Ishikawa (cell line): ENCODE measurements around the gene LITAF.

Experiments used
- CEBPB ChIP-seq: IDR thresholded peaks from 2 replicates; pipeline ENCODE4 v1.6.1; 2012
- CREB1 ChIP-seq: IDR thresholded peaks from 2 replicates; pipeline ENCODE4 v1.6.1; 2012; ENCODE audit warnings: low read depth
- EGR1 ChIP-seq: IDR thresholded peaks from 2 replicates; pipeline ENCODE4 v1.6.1; 2012
- EP300 ChIP-seq: IDR thresholded peaks from 2 replicates; pipeline ENCODE4 v1.6.1; 2012; ENCODE audit warnings: borderline replicate concordance
- FOXM1 ChIP-seq: IDR thresholded peaks from 2 replicates; pipeline ENCODE4 v1.6.1; 2012; ENCODE audit warnings: low read depth, borderline replicate concordance
- NFIC ChIP-seq: IDR thresholded peaks from 2 replicates; pipeline ENCODE4 v1.6.1; 2012
- RAD21 ChIP-seq: IDR thresholded peaks from 2 replicates; pipeline ENCODE4 v1.6.1; 2012; ENCODE audit warnings: low read depth
- REST ChIP-seq: IDR thresholded peaks from 2 replicates; pipeline ENCODE4 v1.6.1; 2012; ENCODE audit warnings: low read depth, mild to moderate bottlenecking
- TAF1 ChIP-seq: IDR thresholded peaks from 2 replicates; pipeline ENCODE4 v1.6.1; 2012; ENCODE audit warnings: low read depth, mild to moderate bottlenecking
- TCF12 ChIP-seq: IDR thresholded peaks from 2 replicates; pipeline ENCODE4 v1.6.1; 2012; ENCODE audit warnings: low read depth
- TEAD4 ChIP-seq: IDR thresholded peaks from 2 replicates; pipeline ENCODE4 v1.6.1; 2012
- YY1 ChIP-seq: IDR thresholded peaks from 2 replicates; pipeline ENCODE4 v1.6.1; 2012; ENCODE audit warnings: low read depth
- ZBTB7A ChIP-seq: IDR thresholded peaks from 2 replicates; pipeline ENCODE4 v1.6.1; 2012; ENCODE audit warnings: low read depth
- TF ChIP-seq, protein P1 (sequence below): IDR thresholded peaks from 2 replicates; pipeline ENCODE4 v1.6.1; 2012
- TF ChIP-seq, protein P2 (sequence below): IDR thresholded peaks from 2 replicates; pipeline ENCODE4 v1.6.1; 2012

Gene LITAF

DNA sequence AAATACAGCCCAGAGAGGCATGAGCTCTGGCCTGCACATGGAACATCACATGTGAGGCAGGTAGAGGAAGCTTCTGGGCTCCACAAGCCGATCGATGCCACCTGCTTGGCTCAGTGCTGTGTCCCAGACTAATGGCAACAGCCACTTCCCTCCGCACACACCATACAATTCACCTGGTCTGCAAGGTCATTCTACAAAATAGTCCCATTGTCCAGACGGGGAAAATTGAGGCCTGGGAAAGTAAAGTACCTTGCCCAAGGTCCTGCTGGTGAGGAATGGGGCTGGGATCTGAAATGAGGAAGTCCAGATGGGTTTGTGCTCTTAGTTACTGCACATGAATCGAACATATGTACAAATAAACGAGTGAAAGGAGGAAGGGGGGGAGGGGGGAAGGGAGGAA lies 88.0 kb downstream of the LITAF start:
- no peak for TF ChIP-seq FOXM1
- TF ChIP-seq, protein P1, sequence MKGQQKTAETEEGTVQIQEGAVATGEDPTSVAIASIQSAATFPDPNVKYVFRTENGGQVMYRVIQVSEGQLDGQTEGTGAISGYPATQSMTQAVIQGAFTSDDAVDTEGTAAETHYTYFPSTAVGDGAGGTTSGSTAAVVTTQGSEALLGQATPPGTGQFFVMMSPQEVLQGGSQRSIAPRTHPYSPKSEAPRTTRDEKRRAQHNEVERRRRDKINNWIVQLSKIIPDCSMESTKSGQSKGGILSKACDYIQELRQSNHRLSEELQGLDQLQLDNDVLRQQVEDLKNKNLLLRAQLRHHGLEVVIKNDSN, result no peak
- no peak for TF ChIP-seq YY1
- TF ChIP-seq, protein P2, sequence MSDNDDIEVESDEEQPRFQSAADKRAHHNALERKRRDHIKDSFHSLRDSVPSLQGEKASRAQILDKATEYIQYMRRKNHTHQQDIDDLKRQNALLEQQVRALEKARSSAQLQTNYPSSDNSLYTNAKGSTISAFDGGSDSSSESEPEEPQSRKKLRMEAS, result no peak
- TF ChIP-seq TAF1, result no peak
- no peak for TF ChIP-seq ZBTB7A
- no peak for TF ChIP-seq TEAD4
- no peak for TF ChIP-seq REST
- TF ChIP-seq CREB1, result no peak
- no peak for TF ChIP-seq EP300
- no peak for TF ChIP-seq CEBPB
- TF ChIP-seq TCF12, result no peak
- no peak for TF ChIP-seq NFIC
- no peak for TF ChIP-seq RAD21
- no peak for TF ChIP-seq EGR1

DNA sequence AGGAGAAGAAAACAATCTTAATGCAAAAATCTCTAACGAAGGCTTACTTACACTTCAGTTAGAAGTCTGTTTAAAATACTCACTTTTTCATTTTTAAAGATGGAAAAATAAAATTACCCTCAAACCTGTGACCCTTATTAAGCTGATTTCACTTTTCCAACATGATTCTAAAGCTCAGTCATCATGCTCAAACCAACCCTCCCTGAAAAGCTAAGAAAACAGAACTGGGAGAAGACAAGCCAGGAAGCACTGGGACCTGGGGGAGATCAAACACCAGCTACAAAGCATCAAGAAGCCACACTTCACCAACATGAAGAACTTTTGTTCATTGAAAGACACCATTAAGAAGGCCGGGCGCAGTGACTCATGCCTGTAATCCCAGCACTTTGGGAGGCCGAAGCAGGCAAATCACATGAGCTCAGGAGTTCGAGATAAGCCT lies 88.8 kb downstream of the LITAF start:
- TF ChIP-seq TAF1, result no peak
- TF ChIP-seq EP300, result no peak
- TF ChIP-seq NFIC, result no peak
- TF ChIP-seq REST, result no peak
- TF ChIP-seq RAD21, result no peak
- TF ChIP-seq EGR1, result no peak
- TF ChIP-seq, protein P1, result no peak
- TF ChIP-seq, protein P2, result no peak
- TF ChIP-seq FOXM1, result no peak
- TF ChIP-seq CEBPB, result no peak
- TF ChIP-seq YY1, result no peak
